ENCODE measurements around the gene ZNF467.

ZNF467 gene, protein sequence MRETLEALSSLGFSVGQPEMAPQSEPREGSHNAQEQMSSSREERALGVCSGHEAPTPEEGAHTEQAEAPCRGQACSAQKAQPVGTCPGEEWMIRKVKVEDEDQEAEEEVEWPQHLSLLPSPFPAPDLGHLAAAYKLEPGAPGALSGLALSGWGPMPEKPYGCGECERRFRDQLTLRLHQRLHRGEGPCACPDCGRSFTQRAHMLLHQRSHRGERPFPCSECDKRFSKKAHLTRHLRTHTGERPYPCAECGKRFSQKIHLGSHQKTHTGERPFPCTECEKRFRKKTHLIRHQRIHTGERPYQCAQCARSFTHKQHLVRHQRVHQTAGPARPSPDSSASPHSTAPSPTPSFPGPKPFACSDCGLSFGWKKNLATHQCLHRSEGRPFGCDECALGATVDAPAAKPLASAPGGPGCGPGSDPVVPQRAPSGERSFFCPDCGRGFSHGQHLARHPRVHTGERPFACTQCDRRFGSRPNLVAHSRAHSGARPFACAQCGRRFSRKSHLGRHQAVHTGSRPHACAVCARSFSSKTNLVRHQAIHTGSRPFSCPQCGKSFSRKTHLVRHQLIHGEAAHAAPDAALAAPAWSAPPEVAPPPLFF

DNA sequence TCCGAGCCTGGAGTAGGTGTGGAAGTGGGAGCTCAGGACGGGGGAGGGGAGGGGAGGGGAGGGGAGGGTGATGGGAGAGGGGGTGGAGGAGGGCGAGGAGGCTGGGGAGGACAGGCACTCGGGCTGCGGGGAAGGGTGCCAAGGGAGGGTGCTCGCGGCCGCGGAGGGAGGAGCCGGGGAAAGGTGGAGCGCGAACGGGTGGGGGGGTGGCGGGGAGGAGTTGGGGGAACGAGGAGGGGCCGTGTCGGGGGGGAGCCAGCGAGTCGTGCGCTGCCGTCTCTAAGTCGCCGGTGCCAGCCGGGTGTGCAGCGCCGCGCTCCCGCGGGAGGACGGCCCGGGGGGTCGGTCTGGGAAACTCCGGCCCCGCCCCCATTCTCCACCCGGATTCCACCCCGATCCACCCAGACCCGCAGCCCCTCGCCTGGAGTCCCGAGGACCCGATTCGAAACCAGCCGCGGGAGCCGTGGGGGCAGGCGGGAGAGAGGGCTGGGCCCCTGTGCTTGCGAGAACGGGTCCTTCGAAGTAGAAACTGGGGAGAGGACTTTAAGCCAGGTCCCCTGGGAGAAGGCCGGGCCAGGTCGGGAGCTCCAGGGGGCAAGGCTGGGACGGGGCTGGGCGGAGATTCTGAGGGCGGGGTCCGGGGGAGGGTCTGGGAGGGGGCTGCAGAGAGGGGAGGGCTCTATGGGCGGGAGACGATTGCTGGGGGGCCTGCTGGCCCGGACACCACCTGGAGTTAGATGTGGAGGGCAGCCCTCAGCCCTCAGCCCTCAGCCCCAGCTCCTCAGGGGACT lies at the start of gene ZNF467:
Gene ZNF467, minus strand, starts transcription at position 143 of the 791 bp plus-strand sequence. CDS start 2,556 bp downstream, outside the sequence.
- DNase-seq, result peak in 1 of 3 donors; percentile 30

- no peak for DNase-seq
These were observed 49.1 kb upstream of the ZNF467 start for GRCh38 chr7:149822353-149822943.

DNA sequence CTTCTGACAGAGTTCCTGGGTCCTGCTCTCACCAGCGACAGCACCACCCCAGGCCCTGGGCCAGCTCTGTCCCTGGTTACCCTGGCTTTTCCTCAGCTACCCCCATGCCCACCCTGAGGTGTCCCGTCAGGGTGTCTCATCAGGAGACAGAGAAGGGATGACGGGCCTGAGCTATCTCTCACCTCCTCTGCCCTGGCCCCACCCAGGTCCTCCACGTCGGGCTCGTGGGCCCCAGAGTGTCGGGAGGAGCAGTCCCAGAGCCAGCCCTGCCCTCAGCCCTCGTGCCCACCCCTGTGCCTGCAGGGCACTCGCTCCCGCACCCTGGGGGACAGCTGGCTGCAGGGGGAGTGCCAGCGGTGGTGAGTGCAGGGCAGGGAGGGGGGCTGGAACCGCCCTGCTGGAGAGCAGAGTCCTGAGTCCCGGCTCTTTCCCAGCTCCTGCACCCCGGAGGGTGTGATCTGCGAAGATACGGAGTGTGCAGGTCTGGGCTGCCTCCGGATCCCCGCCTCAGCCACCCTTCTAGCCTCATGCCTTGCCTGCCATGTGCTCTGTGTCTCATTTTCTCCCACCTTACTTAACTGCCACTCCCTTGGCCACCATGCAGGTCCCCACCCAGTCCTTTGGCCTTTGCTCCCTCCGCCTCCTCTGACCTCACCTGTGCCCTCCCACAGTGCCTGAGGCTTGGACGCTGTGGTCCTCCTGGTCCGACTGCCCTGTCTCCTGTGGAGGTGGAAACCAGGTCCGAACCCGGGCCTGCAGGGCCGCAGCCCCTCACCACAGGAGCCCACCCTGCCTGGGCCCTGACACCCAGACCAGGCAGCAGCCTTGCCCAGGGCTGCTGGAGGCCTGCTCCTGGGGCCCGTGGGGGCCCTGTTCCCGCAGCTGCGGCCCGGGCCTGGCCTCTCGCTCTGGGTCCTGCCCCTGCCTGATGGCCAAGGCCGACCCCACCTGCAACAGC lies 48.1 kb upstream of the ZNF467 start:
- DNase-seq, result no peak

GRCh38 chr7:149820622-149821190 lies 47.3 kb upstream of the ZNF467 start:
- DNase-seq, result no peak

DNA sequence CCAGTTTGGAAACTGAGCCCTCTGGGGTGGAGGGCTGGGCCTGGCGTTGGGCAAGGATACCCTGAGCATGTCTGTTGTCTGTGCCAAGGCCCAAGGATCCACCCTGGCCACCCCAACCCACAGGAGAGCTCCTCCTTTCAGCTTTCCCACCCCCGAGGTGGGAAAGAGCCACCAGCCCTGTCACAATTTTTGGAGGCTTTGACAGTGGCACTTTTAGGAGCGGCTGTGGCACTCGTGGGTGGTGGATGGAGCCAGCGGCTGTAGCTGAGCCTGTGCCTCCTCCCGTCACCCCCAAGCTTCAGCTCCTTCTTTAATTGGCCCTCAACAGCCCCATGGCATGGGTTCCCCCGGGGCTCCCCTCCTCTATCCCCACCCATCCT lies 46.6 kb upstream of the ZNF467 start:
- no peak for DNase-seq

DNA sequence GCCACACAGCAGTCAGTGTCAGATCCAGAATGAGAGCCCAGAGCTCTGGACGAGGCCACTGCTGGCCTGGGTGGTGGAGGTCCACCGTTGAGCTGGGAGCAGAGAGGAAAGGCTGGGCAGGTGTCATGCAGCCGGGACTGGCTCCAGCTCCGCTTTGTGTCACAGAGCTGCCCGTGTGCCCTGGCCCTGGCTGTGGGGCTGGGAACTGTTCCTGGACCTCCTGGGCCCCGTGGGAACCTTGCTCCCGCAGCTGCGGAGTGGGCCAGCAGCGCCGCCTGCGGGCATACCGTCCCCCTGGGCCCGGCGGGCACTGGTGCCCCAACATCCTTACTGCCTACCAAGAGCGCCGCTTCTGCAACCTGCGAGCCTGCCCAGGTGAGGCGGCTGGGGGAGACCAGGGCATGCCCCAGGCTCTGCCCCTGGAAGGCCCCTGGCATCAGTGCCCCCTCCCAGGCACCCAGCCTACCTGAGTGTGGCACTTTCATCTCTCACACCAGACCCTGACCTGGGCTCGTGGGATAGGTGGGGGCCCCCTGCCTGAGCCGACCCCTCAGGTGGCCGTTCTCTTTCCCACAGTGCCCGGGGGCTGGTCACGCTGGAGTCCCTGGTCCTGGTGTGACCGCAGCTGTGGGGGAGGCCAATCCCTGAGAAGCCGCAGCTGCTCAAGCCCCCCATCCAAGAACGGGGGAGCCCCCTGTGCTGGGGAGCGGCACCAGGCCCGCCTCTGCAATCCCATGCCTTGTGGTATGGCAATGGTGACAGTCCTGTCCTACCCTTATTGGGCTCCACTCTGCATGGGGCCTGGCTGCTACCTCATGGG lies 46.0 kb upstream of the ZNF467 start:
- DNase-seq, result no peak

DNA sequence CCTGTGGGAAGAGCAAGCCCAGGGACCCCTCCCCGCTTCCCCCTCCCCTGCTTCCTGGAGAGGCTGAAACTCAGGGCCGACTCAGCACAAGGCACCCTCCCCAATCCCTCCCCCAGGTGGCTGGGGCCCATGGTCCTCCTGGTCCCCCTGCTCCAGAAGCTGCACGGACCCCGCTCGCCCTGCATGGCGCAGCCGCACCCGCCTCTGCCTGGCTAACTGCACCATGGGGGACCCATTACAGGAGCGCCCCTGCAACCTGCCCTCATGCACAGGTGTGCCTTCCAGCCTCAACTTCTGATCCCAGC lies 45.1 kb upstream of the ZNF467 start:
- no peak for DNase-seq

DNA sequence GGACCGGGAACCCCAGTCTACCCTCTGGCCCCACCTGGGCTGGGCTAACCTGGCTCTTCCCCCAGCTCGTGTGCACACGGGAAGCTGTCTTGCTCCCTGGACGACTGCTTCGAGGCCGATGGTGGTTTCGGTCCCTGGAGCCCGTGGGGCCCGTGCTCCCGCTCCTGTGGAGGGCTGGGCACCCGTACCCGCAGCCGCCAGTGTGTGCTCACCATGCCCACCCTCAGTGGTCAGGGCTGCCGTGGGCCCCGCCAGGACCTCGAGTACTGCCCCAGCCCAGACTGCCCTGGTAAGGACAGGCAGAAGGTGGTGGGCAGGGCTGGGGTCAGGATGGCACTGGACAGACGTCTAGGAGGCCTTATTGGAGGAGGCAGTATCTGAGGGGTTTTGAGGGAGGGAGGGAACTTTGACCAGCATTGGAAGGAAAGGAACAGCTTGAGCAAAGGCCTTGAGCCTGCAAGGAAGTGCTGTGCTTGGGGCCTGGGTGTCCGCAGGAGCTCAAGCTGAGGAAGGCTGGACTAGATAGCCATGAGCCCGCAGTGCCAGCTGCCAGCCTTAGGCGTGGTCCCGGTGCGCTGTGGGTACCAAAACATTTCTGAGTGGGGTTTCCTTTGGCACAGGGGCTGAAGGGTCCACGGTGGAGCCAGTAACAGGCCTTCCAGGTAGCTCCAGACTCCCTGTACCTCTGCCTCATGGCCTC lies 44.6 kb upstream of the ZNF467 start:
- DNase-seq, result no peak

DNA sequence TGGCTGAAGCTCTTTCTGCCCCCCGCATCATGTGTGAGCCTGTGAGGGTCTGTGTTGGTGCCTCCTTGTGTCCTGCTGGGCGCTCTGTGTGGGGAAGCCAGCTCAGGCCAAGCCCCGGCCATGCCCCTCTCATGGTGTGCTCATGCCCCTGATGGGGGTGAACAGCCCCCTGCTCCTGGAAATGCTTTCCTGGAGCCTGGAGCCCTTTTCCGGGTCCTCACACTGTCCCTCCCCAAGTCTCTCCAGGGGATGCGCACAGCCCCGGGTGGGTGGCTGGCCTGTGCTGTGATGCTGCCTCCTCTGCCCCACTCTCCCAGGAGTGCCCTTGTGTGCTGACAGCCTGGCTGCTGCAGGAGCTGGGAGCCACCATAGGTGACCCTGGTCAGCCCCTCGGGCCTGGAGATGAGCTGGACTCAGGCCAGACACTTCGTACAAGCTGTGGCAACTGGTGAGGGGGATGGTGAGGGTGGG lies 43.9 kb upstream of the ZNF467 start:
- DNase-seq, result no peak

DNA sequence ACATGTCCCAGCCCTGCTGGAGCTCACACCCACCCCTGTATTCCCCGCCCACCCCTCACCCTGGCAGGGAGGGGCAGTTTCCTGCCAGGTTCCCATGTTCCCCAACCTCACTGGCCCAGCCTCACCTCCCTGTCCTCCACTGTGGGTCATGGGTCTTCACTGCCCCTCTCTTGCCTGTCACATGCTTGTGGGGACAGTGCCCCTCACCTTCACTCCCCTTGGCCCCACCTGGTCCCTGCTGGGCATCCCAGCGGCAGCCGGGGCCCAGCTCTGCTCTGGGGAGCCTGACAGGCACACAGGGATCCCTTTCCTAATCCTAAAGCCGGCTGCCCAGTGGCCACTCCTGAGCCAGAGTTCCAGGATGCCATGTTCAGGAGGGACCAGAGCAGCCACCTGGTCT lies 43.4 kb upstream of the ZNF467 start:
- DNase-seq, result no peak

DNA sequence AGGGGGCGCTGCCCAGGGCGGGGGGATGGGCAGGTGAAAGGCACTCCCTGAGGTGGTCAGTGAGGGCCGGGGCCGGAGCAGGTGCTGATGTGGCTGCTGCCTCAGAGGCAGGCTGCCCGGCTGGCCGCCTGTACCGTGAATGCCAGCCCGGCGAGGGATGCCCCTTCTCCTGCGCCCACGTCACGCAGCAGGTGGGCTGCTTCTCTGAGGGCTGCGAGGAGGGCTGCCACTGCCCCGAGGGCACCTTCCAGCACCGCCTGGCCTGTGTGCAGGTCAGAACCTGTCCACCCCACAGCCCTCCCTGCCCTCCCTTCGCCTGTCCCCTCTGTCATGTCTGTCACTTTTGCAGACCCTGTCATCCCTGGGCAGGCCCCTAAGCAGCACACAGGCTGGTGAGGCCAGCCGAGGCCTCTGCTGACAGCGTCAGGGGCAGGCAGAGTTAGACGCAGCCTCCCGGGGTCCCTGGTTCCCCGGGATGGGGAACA lies 42.9 kb upstream of the ZNF467 start:
- no peak for DNase-seq

- DNase-seq, result no peak
These were observed 42.4 kb upstream of the ZNF467 start for GRCh38 chr7:149815661-149816266.

DNA sequence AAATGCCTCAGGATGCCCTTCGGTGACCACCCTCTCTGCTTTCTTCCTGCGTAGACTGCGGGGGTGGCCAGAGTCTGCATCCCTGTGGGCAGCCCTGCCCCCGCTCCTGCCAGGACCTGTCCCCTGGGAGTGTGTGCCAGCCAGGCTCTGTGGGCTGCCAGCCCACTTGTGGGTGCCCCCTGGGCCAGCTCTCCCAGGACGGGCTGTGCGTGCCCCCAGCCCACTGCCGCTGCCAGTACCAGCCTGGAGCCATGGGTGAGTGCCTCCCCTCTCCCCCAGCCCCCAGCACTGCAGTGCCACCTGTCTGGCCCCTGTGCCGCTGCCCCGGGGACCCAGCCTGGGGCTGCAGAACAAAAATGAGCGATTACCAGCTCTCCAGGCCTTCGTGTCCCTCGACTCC lies 41.7 kb upstream of the ZNF467 start:
- DNase-seq, result no peak

DNA sequence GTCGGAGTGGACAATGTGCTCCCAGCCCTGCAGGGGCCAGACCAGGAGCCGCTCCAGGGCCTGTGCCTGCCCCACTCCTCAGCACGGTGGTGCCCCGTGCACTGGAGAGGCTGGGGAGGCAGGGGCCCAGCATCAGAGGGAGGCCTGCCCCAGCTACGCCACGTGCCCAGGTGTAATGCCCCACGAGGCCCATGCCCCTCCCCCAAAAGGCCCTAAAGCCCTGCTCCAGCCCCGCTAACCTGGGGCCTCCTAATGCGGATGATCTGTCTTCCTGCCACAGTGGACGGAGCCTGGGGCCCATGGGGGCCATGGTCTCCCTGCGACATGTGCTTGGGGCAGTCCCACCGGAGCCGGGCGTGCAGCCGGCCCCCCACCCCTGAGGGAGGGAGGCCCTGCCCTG lies 41.1 kb upstream of the ZNF467 start:
- no peak for DNase-seq

GRCh38 chr7:149813254-149814035 lies 40.1 kb upstream of the ZNF467 start:
- DNase-seq, result no peak

- DNase-seq, result no peak
These were observed 38.6 kb upstream of the ZNF467 start for GRCh38 chr7:149811831-149812490.

- peak in 1 of 3 donors; percentile 6 for DNase-seq
These were observed 37.8 kb upstream of the ZNF467 start for GRCh38 chr7:149811221-149811620.

- no peak for DNase-seq
These were observed 35.8 kb upstream of the ZNF467 start for GRCh38 chr7:149809215-149809614.
